GM19452 (cell line): ENCODE measurements around the gene EGFL7.

Source experiments
- ATAC-seq: cut with Tn5 transposase; IDR thresholded peaks from one replicate; pipeline ENCODE4 v1.9.1; 2021; ENCODE audit not compliant: unreplicated experiment

EGFL7 gene

DNA sequence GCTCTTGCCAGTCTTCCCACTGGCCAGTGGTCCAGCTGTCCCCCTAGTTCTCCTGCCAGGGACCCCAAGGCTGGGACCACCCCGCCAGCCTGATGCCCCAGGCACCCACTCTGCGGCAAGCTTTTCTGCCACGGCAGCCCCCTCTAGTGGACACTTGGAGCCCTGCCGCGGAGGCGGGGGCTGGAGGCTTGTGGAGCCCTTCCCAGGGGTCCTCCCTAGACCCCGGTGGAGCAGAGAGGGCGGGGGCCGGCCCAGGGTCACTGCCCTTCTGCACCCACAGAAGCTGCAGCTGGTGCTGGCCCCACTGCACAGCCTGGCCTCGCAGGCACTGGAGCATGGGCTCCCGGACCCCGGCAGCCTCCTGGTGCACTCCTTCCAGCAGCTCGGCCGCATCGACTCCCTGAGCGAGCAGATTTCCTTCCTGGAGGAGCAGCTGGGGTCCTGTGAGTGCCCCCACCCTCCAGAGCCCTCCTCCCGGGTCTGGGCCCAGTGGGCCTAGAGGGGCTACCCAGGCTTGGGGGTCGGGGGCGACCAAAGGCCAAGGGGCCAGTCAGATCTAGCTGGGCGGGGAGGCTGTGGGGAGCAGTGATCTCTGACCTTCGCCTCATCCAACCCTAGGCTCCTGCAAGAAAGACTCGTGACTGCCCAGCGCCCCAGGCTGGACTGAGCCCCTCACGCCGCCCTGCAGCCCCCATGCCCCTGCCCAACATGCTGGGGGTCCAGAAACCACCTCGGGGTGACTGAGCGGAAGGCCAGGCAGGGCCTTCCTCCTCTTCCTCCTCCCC, 9.1 kb downstream of the EGFL7 start:
- no peak for ATAC-seq

- no peak for ATAC-seq
Observed at GRCh38 chr9:136672431-136673087, 9.8 kb downstream of the EGFL7 start.

DNA sequence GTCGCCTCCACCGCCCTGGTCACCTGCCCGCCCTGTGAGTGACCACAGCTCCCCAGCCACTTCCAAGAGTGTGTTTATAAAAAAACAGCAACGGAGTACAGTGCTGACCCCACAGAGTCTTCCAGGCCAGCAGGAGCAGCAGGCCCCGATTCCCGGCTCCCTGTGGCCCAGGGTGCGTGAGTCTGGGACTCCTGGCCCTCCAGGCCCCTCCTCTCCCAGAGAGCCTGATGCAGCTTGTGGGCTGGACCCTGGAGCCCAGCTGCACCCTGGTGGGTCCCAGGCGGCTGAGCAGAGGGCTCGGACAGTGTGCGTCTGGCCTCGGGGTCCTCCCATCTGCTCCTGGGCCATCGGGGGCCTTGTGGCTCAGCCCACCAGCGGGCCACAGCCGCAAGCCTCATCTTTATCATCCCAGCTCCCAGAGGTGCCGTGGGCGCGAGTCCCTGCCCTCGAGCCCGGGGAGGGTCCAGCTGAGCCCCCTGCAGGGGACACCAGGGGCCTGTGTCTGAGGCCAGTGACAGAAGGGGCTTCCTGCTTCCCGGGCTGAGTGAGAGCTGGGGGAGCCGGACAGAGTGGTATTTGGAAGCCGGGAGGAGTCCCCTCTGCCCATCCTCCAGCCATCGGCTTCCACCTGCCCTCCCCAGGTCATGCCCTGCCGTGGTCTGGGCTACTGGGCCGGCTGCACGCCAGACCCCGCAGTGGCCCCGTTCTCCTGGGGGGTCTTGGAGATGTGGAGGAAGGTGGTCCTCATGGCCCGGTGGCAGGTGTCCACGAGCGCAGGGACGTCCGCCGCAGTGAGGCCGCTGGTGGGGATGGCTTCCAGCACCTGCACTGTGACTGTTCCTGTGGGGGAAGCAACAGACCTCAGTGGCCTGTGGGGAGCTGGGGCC, 10.6 kb downstream of the EGFL7 start:
- ATAC-seq: no peak

GRCh38 chr9:136673975-136674785, 11.5 kb downstream of the EGFL7 start:
- ATAC-seq: no peak

- no peak for ATAC-seq
Observed at GRCh38 chr9:136674786-136675349, 12.2 kb downstream of the EGFL7 start.

DNA sequence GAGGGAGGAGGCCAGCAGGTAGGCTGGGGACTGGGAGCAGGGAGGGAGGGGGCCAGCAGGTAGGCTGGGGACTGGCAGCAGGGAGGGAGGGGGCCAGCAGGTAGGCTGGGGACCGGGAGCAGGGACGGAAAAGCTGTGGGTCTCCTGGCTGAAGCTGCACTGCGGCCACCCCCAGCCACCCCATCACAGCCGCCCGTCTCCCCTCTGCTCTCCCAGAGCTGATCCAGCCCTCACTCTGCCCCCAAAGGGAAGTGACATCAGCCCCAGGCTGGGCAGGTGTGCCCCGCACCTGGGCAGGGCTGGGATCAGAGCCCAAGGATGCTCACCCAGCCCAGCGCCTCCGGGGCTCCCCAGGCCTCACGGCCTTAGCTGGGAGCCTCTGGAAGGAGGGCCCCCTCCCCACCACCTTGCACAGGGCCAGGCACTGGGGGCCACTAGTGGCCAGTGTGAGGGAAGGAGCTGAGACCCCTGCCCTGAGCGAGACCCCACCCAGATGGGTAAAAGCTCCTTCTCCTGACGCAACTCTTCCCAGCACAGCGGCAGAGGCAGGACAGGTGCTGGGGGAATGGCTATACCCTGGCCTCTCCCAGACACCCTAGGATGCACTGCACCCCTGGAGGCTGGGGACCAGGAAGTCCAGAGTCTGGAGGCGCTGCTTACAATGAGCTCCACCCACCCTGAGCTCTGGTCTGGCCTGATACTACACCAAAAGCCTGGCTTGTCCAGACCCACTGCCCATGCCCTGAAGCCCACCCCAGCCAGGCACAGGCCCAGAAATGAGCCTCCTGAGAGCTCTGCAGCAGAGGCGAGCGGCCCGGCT, 13.0 kb downstream of the EGFL7 start:
- no peak for ATAC-seq

GRCh38 chr9:136676297-136676794, 13.6 kb downstream of the EGFL7 start:
- ATAC-seq: no peak

GRCh38 chr9:136676920-136677686, 14.4 kb downstream of the EGFL7 start:
- ATAC-seq: no peak

GRCh38 chr9:136678034-136678433, 15.3 kb downstream of the EGFL7 start:
- ATAC-seq: no peak

- ATAC-seq: no peak
Observed at GRCh38 chr9:136678624-136679023, 15.9 kb downstream of the EGFL7 start.

GRCh38 chr9:136679431-136679941, 16.8 kb downstream of the EGFL7 start:
- ATAC-seq: no peak

DNA sequence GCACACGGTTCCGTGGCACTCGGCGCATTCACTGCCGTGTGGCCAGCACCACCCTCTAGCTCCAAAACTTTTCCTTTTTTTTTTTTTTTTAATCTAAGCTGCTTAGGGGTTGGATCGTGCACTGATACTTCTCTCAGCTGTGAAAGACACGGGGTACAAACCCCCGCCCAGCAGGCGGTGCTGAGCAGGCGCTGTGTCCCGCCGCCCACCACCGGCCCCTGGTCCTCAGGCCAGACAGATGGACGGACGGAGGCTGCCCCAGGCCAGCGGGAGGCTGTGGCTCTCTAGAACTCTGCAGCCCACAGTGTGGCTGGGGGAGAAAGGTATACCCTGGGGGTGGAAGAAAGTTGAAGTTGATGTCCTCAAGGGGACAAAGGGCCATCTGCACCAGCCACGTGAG, 18.3 kb downstream of the EGFL7 start:
- ATAC-seq: no peak

DNA sequence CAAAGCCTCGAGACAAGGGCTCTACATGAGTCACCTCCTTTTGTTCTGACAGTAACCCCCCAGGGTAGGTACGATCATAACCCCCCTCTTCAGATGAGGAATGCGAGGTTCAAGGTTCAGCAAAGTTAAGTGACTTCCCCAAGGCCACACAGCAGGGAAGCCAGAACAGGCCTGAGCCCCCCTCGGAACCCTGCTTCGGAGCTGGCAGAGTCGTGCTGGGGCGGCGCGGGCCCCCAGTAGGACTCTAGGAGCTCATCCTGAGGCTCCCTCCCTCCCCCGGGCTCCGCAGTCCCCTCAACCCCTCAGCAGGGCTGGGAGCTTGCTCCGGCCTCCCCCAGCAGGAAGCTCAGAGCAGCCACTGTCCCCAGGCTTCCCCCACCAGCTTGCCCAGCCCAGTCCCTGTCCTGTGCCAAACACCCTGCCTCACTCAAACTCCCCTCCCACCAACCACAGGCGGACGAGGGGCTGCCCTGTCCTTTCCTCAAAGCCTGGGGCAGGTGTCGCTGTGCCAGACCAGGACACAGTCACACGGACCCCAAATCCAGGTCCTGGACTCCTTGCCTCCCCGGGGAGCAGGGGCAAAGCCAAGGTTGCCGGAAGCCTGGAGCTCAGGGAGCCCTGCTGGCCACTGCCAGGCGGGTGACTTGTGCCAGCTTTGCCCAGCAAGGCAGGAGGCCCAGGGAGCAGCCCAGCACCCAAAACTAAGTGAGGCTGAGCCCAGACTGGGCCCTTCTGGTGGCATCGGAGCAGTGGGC, 19.4 kb downstream of the EGFL7 start:
- ATAC-seq: no peak

GRCh38 chr9:136682710-136683109, 20.0 kb downstream of the EGFL7 start:
- no peak for ATAC-seq

DNA sequence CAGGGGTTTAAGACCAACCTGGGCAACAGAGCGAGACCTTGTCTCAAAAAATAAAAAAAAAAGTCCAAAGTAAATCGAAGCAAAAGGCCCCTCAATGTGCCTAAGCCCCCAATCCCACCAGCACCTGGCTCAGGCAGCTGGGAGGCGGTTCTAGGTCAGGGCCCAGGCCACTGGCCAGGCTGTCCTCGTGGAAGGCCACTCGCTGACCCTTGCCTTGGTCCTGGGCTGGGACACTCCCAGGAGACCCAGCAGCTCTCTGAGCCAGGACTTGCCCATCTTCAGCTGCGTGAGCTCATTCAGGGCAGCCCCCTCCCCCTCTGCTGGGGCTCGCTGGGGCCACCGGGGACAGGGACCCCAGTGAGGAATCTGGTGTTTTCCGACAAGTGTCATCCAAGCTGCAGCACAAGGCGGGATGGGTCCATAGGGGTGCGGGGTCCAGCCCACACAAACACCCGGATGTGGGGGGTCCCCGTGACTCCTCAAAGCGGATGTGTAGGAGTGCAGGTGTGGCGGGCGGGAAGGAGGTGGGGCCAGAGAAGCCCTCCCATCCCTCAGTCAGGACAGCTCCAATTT, 20.5 kb downstream of the EGFL7 start:
- ATAC-seq: no peak

DNA sequence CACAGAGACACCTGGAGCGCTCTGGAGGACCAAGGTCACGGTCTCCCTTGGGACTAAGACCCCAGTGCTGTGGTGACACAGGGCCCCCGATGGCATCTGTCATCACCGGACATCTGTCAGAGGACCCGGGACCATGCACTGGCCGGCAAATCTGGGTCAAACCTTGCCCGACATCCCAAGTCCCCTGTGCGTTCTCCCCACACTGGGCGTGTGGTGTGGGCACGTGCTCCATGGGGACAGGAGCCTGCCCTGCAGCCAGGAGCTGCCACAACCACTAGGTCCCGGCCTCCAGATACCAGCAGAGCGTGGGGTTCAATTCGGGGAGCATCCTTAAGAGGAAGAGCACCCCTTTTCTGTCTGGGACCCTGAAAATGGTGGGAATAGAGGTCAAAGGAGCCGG, 21.0 kb downstream of the EGFL7 start:
- ATAC-seq: no peak

GRCh38 chr9:136684339-136684738, 21.6 kb downstream of the EGFL7 start:
- no peak for ATAC-seq
